Endothelial cell of umbilical vein (primary cell): ENCODE results near the gene POLRMT. TPM values are rescaled to one million over a fixed set of nuclear protein-coding genes. Genes with fewer than 3 reads are reported as not detected.

Experiments used
- Bru-seq: library from RNA; stranded (reverse); fragments of 400-500 nt; gene quantifications from one replicate; lab custom pipeline; 2021; lab: Mats Ljungman, UMichigan
- BruChase-seq, 2 experiments: library from RNA; stranded (reverse); fragments of 400-500 nt; gene quantifications; one replicate each; lab custom pipeline; 2021; lab: Mats Ljungman, UMichigan
- BruUV-seq: library from RNA; stranded (reverse); fragments of 400-500 nt; replicated peaks from 2 replicates; lab custom pipeline; 2021; lab: Mats Ljungman, UMichigan
- CTCF ChIA-PET: fragments of 300-600, 350-600 bp; sonication (Branson Sonifier 250); formaldehyde crosslinking; loops from one replicate; lab custom pipeline; 2021; ENCODE audit warnings: antibody characterized with exemption, inconsistent platforms; lab: Charles Lee
- POLR2A ChIA-PET: fragments of 300-600, 350-600 bp; sonication (Branson Sonifier 250); formaldehyde crosslinking; loops from one replicate; lab custom pipeline; 2021; ENCODE audit warnings: antibody characterized with exemption, inconsistent platforms; lab: Charles Lee
- DNase-seq: peaks from one replicate; pipeline ENCODE4 v3.0.0-alpha.2; 2011; ENCODE audit warnings: low read depth, low spot score
- FAIRE-seq: peaks from 2 replicates; lab custom pipeline; 2011; peaks lifted over from hg19 to GRCh38; lab: Jason Lieb, UNC
- H2AFZ ChIP-seq: 2 replicates; pipeline ENCODE4 v1.6.0; 2012; ENCODE audit warnings: low read depth, low read length, control low read depth, inconsistent platforms
- H3K27ac ChIP-seq: 2 replicates; pipeline ENCODE4 v1.5.1; 2011; ENCODE audit warnings: low read depth, mild to moderate bottlenecking, control low read depth, low read length, moderate library complexity; ENCODE audit not compliant: insufficient read depth
- H3K27me3 ChIP-seq, 2 experiments: 2 replicates each; pipeline versions ENCODE4 v1.6.0 to v1.6.1; 2011; ENCODE audit warnings: low read length in 2 of 2, mixed read lengths in 1 of 2; ENCODE audit not compliant: control insufficient read depth in 2 of 2, insufficient read depth in 2 of 2
- H3K36me3 ChIP-seq, 2 experiments: 2 replicates in 1 of 2; 3 replicates in 1 of 2; pipeline ENCODE4 v1.5.1; 2011; ENCODE audit warnings: low read length in 2 of 2, mild to moderate bottlenecking in 1 of 2, moderate library complexity in 1 of 2; ENCODE audit not compliant: control insufficient read depth in 2 of 2, insufficient read depth in 2 of 2; ENCODE audit errors: extremely low read depth in 1 of 2
- H3K4me1 ChIP-seq: 3 replicates; pipeline ENCODE4 v1.5.1; 2011; ENCODE audit warnings: mild to moderate bottlenecking, low read length; ENCODE audit not compliant: control insufficient read depth, insufficient read depth; ENCODE audit errors: extremely low read depth
- H3K4me2 ChIP-seq: 2 replicates; pipeline ENCODE4 v1.6.1; 2011; ENCODE audit warnings: low read length, control low read depth, mixed read lengths; ENCODE audit not compliant: insufficient read depth
- H3K4me3 ChIP-seq, 3 experiments: fragments of 200-600 bp in 1 of 3; sonication (generic), shearing (Covaris generic) in 1 of 3; replicated peaks in 1 of 3; 2 replicates each; pipeline ENCODE4 v1.5.1; 2011 to 2016; ENCODE audit warnings: control low read depth in 3 of 3, low read length in 3 of 3, mild to moderate bottlenecking in 2 of 3, inconsistent platforms in 1 of 3, low read depth in 1 of 3, moderate library complexity in 1 of 3; ENCODE audit not compliant: insufficient read depth in 1 of 3
- H3K79me2 ChIP-seq: 2 replicates; pipeline ENCODE4 v1.6.0; 2012; ENCODE audit warnings: low read length, inconsistent platforms; ENCODE audit not compliant: control insufficient read depth, insufficient read depth
- H3K9ac ChIP-seq: replicated peaks from 2 replicates; pipeline ENCODE3; 2011; ENCODE audit warnings: low read length, control low read depth; ENCODE audit not compliant: insufficient read depth; ENCODE audit errors: extremely low read depth
- H3K9me1 ChIP-seq: replicated peaks from 3 replicates; pipeline ENCODE4 v1.6.0; 2011; ENCODE audit warnings: mild to moderate bottlenecking, low read length; ENCODE audit not compliant: control insufficient read depth, insufficient read depth; ENCODE audit errors: extremely low read depth
- H3K9me3 ChIP-seq: replicated peaks from 2 replicates; pipeline ENCODE4 v1.5.1; 2012; ENCODE audit warnings: low read length, inconsistent platforms; ENCODE audit not compliant: control insufficient read depth, insufficient read depth
- H4K20me1 ChIP-seq: replicated peaks from 2 replicates; pipeline ENCODE3; 2011; ENCODE audit warnings: mild to moderate bottlenecking, low read length; ENCODE audit not compliant: control insufficient read depth, insufficient read depth; ENCODE audit errors: extremely low read depth
- CTCF ChIP-seq, 2 donors: IDR thresholded peaks; 1 replicate in 1 of 2; 2 replicates in 1 of 2; pipeline ENCODE4 v1.5.1; 2011; ENCODE audit warnings: low read length in 2 of 2, mild to moderate bottlenecking in 2 of 2, moderate library complexity in 2 of 2, control low read depth in 1 of 2, inconsistent platforms in 1 of 2, low read depth in 1 of 2; ENCODE audit not compliant: insufficient read depth in 1 of 2; ENCODE audit errors: extremely low read depth in 1 of 2
- FOS ChIP-seq: IDR thresholded peaks from 2 replicates; pipeline ENCODE4 v1.6.1; 2011; ENCODE audit warnings: mild to moderate bottlenecking, low read length, moderate library complexity, borderline replicate concordance; ENCODE audit not compliant: insufficient read depth
- MAX ChIP-seq: IDR thresholded peaks from 2 replicates; pipeline ENCODE4 v1.6.1; 2011; ENCODE audit not compliant: insufficient read depth, insufficient read length
- POLR2A ChIP-seq: IDR thresholded peaks from 2 replicates; pipeline ENCODE4 v1.6.1; 2012; ENCODE audit warnings: low read depth, mild to moderate bottlenecking, control low read depth, low read length
- POLR2AphosphoS5 ChIP-seq: IDR thresholded peaks from 2 replicates; pipeline ENCODE4 v1.6.1; 2012; ENCODE audit warnings: low read depth, mild to moderate bottlenecking, control low read depth, low read length, moderate library complexity; ENCODE audit not compliant: insufficient read depth
- dilution Hi-C: fragments of 300-500 bp; cut with MboI; formaldehyde crosslinking; loops from one replicate; pipeline ENCODE4 v1.15.0; 2019; ENCODE audit warnings: low sequenced_read_pairs; ENCODE audit not compliant: extremely low pct_ligation_motif_present
- intact Hi-C: fragments of 100-400 bp; cut with micrococcal nuclease; formaldehyde crosslinking; loops from one replicate; pipeline ENCODE4 v1.10.0; 2022
- long read RNA-seq: library from polyadenylated mRNA; stranded (forward); transcript quantifications from one replicate; pipeline ENCODE4 v2.0.0, GENCODE V29; 2021
- polyA minus RNA-seq, 3 experiments: library from RNA; depleted of rRNA, polyadenylated mRNA; stranded (reverse); fragments of >200 nt; gene quantifications; 1 replicate in 1 of 3; 2 replicates in 2 of 3; pipeline ENCODE4 v1.2.3, GENCODE V29; 2011
- polyA plus RNA-seq, 4 experiments: library from polyadenylated mRNA; depleted of rRNA in 3 of 4; stranded (reverse) in 3 of 4; unstranded in 1 of 4; fragments of >200 nt; gene quantifications; 2 replicates each; pipeline versions ENCODE4 v1.2.1 to v1.2.3, GENCODE V29; 2011 to 2012; ENCODE audit warnings: missing spikeins in 1 of 4
- total RNA-seq: library from RNA; stranded (reverse); gene quantifications from 2 replicates; pipeline ENCODE4 v1.2.3, GENCODE V29; 2021

The POLRMT gene
- total RNA-seq, result 46.7 and 50.6 TPM in 2 replicates
- polyA plus RNA-seq, result 38.9 and 50.8 TPM in 2 replicates
- polyA plus RNA-seq (2011; cell fraction: cytosol; rRNA removed), result 14.6 and 23.5 TPM in 2 replicates
- 92.7 and 128 TPM in 2 replicates for polyA plus RNA-seq (2011; cell fraction: nucleus; rRNA removed)
- 45.1 and 59.0 TPM in 2 replicates for polyA plus RNA-seq (2012)
- polyA minus RNA-seq, result 39.6 and 56.0 TPM in 2 replicates
- 72.6 TPM for polyA minus RNA-seq (2011; cell fraction: cytosol; rRNA and poly(A)+ RNA removed)
- 19.3 and 29.1 TPM in 2 replicates for polyA minus RNA-seq (2011; cell fraction: nucleus; rRNA and poly(A)+ RNA removed)
- percentile 44 among the genes with signal in this experiment for Bru-seq, nascent RNA
- percentile 76 among the genes with signal in this experiment for BruChase-seq, experiment 1, labeled RNA remaining after a 6-hour chase
- percentile 63 among the genes with signal in this experiment for BruChase-seq, experiment 2, labeled RNA remaining after a 2-hour chase
- long read RNA-seq, transcript POLRMT-202 (21 exons, 3,835 nt), result major isoform, 55 of 101 reads
- long read RNA-seq, partial matches to known transcripts, result 27 of 101 reads
- long read RNA-seq, other reads (novel, unspliced or antisense), result 19 of 101 reads

GRCh38 chr19:633068-633785 is at the start of gene POLRMT:
Gene POLRMT (minus strand): TSS chr19:633537. CDS start chr19:633512, 25 bp downstream.
- ChIA-PET POLR2A (interaction anchor here (0.7 kb wide), 1 partner anchor 102 kb away, joined by 3 read pairs; no protein-coding TSS in a partner anchor), CTCF (interaction anchor here (0.9 to 1.4 kb wide), 4 partner anchors 18 to 101 kb away, joined by 3 to 4 read pairs (median 3); no protein-coding TSS in a partner anchor)
- H3K4me3 ChIP-seq, result peak within 1 kb of the TSS; percentile 70 to 88 (median 85)
- H4K20me1 ChIP-seq, result no peaks in the 10 kb centered on the region
- peak in 1 of 2 donors; percentile 13 for TF ChIP-seq CTCF (IDR thresholded peaks at IDR 0.05; ENCODE audit: extremely low read depth in 1 of 2, insufficient read depth in 1 of 2, low read depth in 1 of 2, low read length in 2 of 2)
- peak; percentile 73 for TF ChIP-seq MAX
- TF ChIP-seq POLR2A, result peak; percentile 58
- peak; percentile 70 for TF ChIP-seq POLR2AphosphoS5
- no peak for TF ChIP-seq FOS
- FAIRE-seq (peak; percentile 99), DNase-seq (peak; percentile 98)
- no peaks in the 10 kb centered on the region for H3K9me1 ChIP-seq
- dilution Hi-C loops, result no loop called here
- H3K4me2 ChIP-seq, result peak within 1 kb of the TSS; percentile 93
- H3K4me1 ChIP-seq, result peaks cover 16% of the 10 kb centered on the region
- peak within 1 kb of the TSS; percentile 48 for H3K27ac ChIP-seq
- peak within 1 kb of the TSS; percentile 74 for H3K9ac ChIP-seq
- H3K9me3 ChIP-seq, result no peaks in the 10 kb centered on the region
- H3K79me2 ChIP-seq, result peaks cover 13% of the 10 kb centered on the region
- intact Hi-C loops, result loop anchor here (1.0 to 2.0 kb wide), 2 partner anchors 44 to 102 kb away; partner anchors contain the start of genes CDC34 and HCN2
- peaks cover 0 to under 1% of the 10 kb centered on the region in 2 experiments for H3K36me3 ChIP-seq
- H3K27me3 ChIP-seq, result no peaks in the 10 kb centered on the region
- TSS peak; percentile 36 for BruUV-seq
- H2AFZ ChIP-seq, result peak within 1 kb of the TSS; percentile 91
